Measurements from ENCODE around the gene SLC25A45. TPM values are rescaled to one million over a fixed set of nuclear protein-coding genes. Genes with fewer than 3 reads are reported as not detected.

Gene SLC25A45
- total and polyA plus RNA-seq, 2 donors (not counting 1 experiment from before 2014, with no cell fraction given): 16.4 to 80.6 TPM

DNA sequence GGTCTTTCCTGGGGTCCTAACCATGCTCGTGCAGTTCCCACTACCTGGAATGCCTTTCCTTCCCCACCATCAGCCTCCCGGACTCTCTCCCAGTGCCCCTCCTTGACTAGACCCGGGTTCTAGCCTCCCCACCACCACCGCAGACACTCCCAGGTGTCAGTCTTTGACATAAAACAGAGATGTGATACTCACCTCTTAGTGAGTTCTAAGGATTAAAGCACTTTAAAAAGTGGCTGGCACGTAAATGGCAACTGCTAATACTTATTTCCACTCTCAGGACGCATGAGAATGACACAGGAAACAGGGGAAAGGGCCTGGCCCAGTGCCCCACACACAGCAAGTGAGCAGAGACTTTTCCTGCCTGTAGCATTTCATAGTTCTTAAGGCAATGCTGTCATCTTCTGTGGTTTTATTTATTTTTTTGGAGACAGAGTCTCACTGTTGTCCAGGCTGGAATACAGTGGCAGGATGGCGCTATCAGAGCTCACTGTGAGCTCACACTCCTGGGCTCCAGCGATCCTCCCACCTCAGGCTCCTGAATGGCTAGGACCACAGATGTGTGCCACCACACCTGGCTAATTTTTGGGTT is 1.9 kb upstream of the SLC25A45 start:
- Mint-ChIP-seq H3K4me3 (peak overlapping the region; percentile 92), H3K9me3 (ENCODE audit: insufficient read depth) (no peaks in the 10 kb centered on the region), H3K4me1 (peaks cover 61% of the 10 kb centered on the region), H3K27ac (peak overlapping the region; percentile 92), H3K27me3 (no peaks in the 10 kb centered on the region)
- H3K9ac ChIP-seq (ENCODE audit: low read length): no peak overlapping the region
- peaks cover 17% of the 10 kb centered on the region for H4K20me1 ChIP-seq (ENCODE audit: control insufficient read depth, insufficient read depth, low read length, poor library complexity, severe bottlenecking)
- peaks cover 42 to 75% of the 10 kb centered on the region in 2 donors for H3K4me1 ChIP-seq (ENCODE audit: control insufficient read depth in 2 of 2, insufficient read depth in 2 of 2, low read length in 2 of 2)
- H3K79me2 ChIP-seq (ENCODE audit: control insufficient read depth, insufficient read depth, low read length): peaks cover 69% of the 10 kb centered on the region
- H3K4me3 ChIP-seq (ENCODE audit: control extremely low read depth in 1 of 5, extremely low read depth in 1 of 5, insufficient read depth in 1 of 5, low read depth in 2 of 5, low read length in 4 of 5): no peak overlapping the region
- intact Hi-C loops (cut with micrococcal nuclease): loop anchor here (5.0 kb wide), 1 partner anchor 188 kb away; the partner anchor contains the start of genes FAM89B and ZNRD2
- 87% methylated on average over 6 of the region's 8 CpGs for WGBS (ENCODE audit: insufficient coverage)
- H3K27me3 ChIP-seq (replicated peaks in 1 of 4; ENCODE audit: control extremely low read depth in 1 of 4, control insufficient read depth in 3 of 4, insufficient read depth in 4 of 4, low read length in 3 of 4): no peaks in the 10 kb centered on the region
- peaks cover 0 to 15% of the 10 kb centered on the region in 2 experiments for H3K36me3 ChIP-seq (replicated peaks in 1 of 2; ENCODE audit: control extremely low read depth in 1 of 2, control insufficient read depth in 1 of 2, extremely low read depth in 1 of 2, insufficient read depth in 2 of 2, low read length in 1 of 2)
- ATAC-seq (ENCODE audit: low read depth) (no peak), DNase-seq (no peak)
- H3K27ac ChIP-seq (ENCODE audit: low read length in 2 of 2): peak overlapping the region in 1 of 2 donors; percentile 91
- no peak for TF ChIP-seq EZH2 (IDR thresholded peaks at IDR 0.05; ENCODE audit: borderline replicate concordance, insufficient read depth, low read depth, low read length, poor library complexity, severe bottlenecking)
- TF ChIP-seq CTCF (IDR thresholded peaks at IDR 0.05): no peak
- H3K4me2 ChIP-seq (replicated peaks; ENCODE audit: low read depth, low read length, poor library complexity, severe bottlenecking): no peak overlapping the region
- no peak overlapping the region for H2AFZ ChIP-seq (ENCODE audit: insufficient read depth, low read depth, low read length, poor library complexity, severe bottlenecking)
- POLR2A ChIA-PET: interaction anchor here (0.6 to 7.2 kb wide), 5 partner anchors 21 to 124 kb away, joined by 3 to 107 read pairs (median 49); partner anchors contain the start of genes MALAT1 and NEAT1
- no peaks in the 10 kb centered on the region for H3K9me3 ChIP-seq (ENCODE audit: control extremely low read depth in 1 of 3, control insufficient read depth in 2 of 3, insufficient read depth in 1 of 3, low read length in 2 of 3)
- CTCF ChIA-PET: interaction anchor here (0.8 to 12.5 kb wide), 5 partner anchors 31 to 120 kb away, joined by 3 to 252 read pairs (median 9); partner anchors contain the start of gene MALAT1

GRCh38 chr11:65383778-65384177 is 1.3 kb upstream of the SLC25A45 start:
- Histone ChIP-seq H3K4me3 (ENCODE audit: control extremely low read depth in 1 of 5, extremely low read depth in 1 of 5, insufficient read depth in 1 of 5, low read depth in 2 of 5, low read length in 4 of 5) (no peak overlapping the region), H3K79me2 (ENCODE audit: control insufficient read depth, insufficient read depth, low read length) (peaks cover 69% of the 10 kb centered on the region), H4K20me1 (ENCODE audit: control insufficient read depth, insufficient read depth, low read length, poor library complexity, severe bottlenecking) (peaks cover 11% of the 10 kb centered on the region), H3K9me3 (ENCODE audit: control extremely low read depth in 1 of 3, control insufficient read depth in 2 of 3, insufficient read depth in 1 of 3, low read length in 2 of 3) (no peaks in the 10 kb centered on the region), H2AFZ (ENCODE audit: insufficient read depth, low read depth, low read length, poor library complexity, severe bottlenecking) (no peak overlapping the region), H3K9ac (ENCODE audit: low read length) (no peak overlapping the region), H3K27me3 (replicated peaks in 1 of 4; ENCODE audit: control extremely low read depth in 1 of 4, control insufficient read depth in 3 of 4, insufficient read depth in 4 of 4, low read length in 3 of 4) (no peaks in the 10 kb centered on the region), H3K4me1 (ENCODE audit: control insufficient read depth in 2 of 2, insufficient read depth in 2 of 2, low read length in 2 of 2) (peaks cover 36 to 71% of the 10 kb centered on the region in 2 donors), H3K27ac (ENCODE audit: low read length in 2 of 2) (peak overlapping the region in 1 of 2 donors; percentile 91), H3K36me3 (replicated peaks in 1 of 2; ENCODE audit: control extremely low read depth in 1 of 2, control insufficient read depth in 1 of 2, extremely low read depth in 1 of 2, insufficient read depth in 2 of 2, low read length in 1 of 2) (peaks cover 0 to 15% of the 10 kb centered on the region in 2 experiments), H3K4me2 (replicated peaks; ENCODE audit: low read depth, low read length, poor library complexity, severe bottlenecking) (no peak overlapping the region)
- Mint-ChIP-seq H3K27me3 (no peaks in the 10 kb centered on the region), H3K4me3 (peak overlapping the region; percentile 92), H3K4me1 (peaks cover 56% of the 10 kb centered on the region), H3K9me3 (ENCODE audit: insufficient read depth) (no peaks in the 10 kb centered on the region), H3K27ac (peak overlapping the region; percentile 92)
- ChIA-PET CTCF (interaction anchor here (1.7 to 12.5 kb wide), 3 partner anchors 34 to 121 kb away, joined by 3 to 252 read pairs (median 108); partner anchors contain the start of gene MALAT1), POLR2A (interaction anchor here (1.2 to 7.2 kb wide), 6 partner anchors 20 to 125 kb away, joined by 3 to 107 read pairs (median 27); partner anchors contain the start of genes MALAT1 and NEAT1)
- intact Hi-C loops (cut with micrococcal nuclease): loop anchor here (2.0 to 5.0 kb wide), 2 partner anchors 17 to 189 kb away; partner anchors contain the start of genes FAM89B and ZNRD2
- DNase-seq (no peak), ATAC-seq (ENCODE audit: low read depth) (no peak)
- WGBS (ENCODE audit: insufficient coverage): 100% methylated on average over 4 of the region's 6 CpGs
- TF ChIP-seq EZH2 (IDR thresholded peaks at IDR 0.05; ENCODE audit: borderline replicate concordance, insufficient read depth, low read depth, low read length, poor library complexity, severe bottlenecking) (no peak), CTCF (IDR thresholded peaks at IDR 0.05) (no peak)

All from B cell (primary cell).